Prostate gland (tissue), 2 donors: ENCODE results near the gene RAB3GAP1. TPM values are rescaled to one million over a fixed set of nuclear protein-coding genes. Genes with fewer than 3 reads are reported as not detected.
A peak's percentile ranks its signal among the peaks of the same experiment; 100 is the strongest.

Experiments used
- DNase-seq: peaks from one replicate; pipeline ENCODE4 v3.0.0-alpha.2; 2019; ENCODE audit warnings: low spot score
- H3K27ac ChIP-seq, 2 donors: fragments of 200-600 bp; sonication (generic); 2 replicates each; pipeline ENCODE4 v1.5.1; 2017 to 2019
- H3K27me3 ChIP-seq: fragments of 200-600 bp; sonication (generic); replicated peaks from 2 replicates; pipeline ENCODE4 v1.5.1; 2019; ENCODE audit not compliant: insufficient read depth
- H3K36me3 ChIP-seq, 2 donors: fragments of 200-600 bp; sonication (generic); 1 replicate in 1 of 2; 2 replicates in 1 of 2; pipeline versions ENCODE4 v1.5.1 to v1.8.1; 2017 to 2019
- H3K4me1 ChIP-seq: fragments of 200-600 bp; sonication (generic); replicated peaks from 2 replicates; pipeline ENCODE4 v1.5.1; 2019
- H3K4me3 ChIP-seq, 2 donors: fragments of 200-600 bp; sonication (generic); 2 replicates each; pipeline ENCODE4 v1.5.1; 2017 to 2019
- H3K9me3 ChIP-seq: fragments of 200-600 bp; sonication (generic); 2 replicates; pipeline ENCODE4 v1.5.1; 2017
- CTCF ChIP-seq, 4 experiments: fragments of 200-600 bp in 2 of 4; fragments of 450-650 bp in 2 of 4; sonication (generic) in 2 of 4; IDR thresholded peaks; 1 replicate in 3 of 4; 2 replicates in 1 of 4; pipeline ENCODE4 v1.5.1; 2016 to 2019; ENCODE audit warnings: antibody characterized with exemption in 4 of 4, mild to moderate bottlenecking in 2 of 4, moderate library complexity in 2 of 4
- POLR2A ChIP-seq: fragments of 450-650 bp; IDR thresholded peaks from one replicate; pipeline ENCODE4 v1.6.1; 2016; ENCODE audit warnings: antibody characterized with exemption, mild to moderate bottlenecking
- POLR2AphosphoS5 ChIP-seq: sonication (generic); formaldehyde crosslinking; IDR thresholded peaks from one replicate; pipeline ENCODE4 v1.6.1; 2017; ENCODE audit warnings: antibody characterized with exemption
- WGBS: methylation state at CpG from one replicate; pipeline ENCODE4 v1.1.5; 2018; 5-methylcytosine and 5-hydroxymethylcytosine counted together
- intact Hi-C: fragments of 100-400 bp; cut with DNase I; formaldehyde crosslinking; loops from one replicate; pipeline ENCODE4 v1.14.2; 2022
- total RNA-seq, 2 donors: library from RNA; depleted of rRNA; stranded (reverse); fragments of >200 nt; gene quantifications; one replicate each; pipeline ENCODE4 v1.1.0, GENCODE V29; 2016

The RAB3GAP1 gene
- total RNA-seq, 2 donors from 2014 or later: 43.4 to 54.6 TPM

GRCh38 chr2:135064149-135064548 is 12.1 kb downstream of the RAB3GAP1 start:
- no peak for TF ChIP-seq POLR2A
- no peak for TF ChIP-seq CTCF (IDR thresholded peaks at IDR 0.05)
- no peak for TF ChIP-seq POLR2AphosphoS5
- intact Hi-C loops: no loop called here

GRCh38 chr2:135066710-135067109 is 14.6 kb downstream of the RAB3GAP1 start:
- intact Hi-C loops: no loop called here
- H3K36me3 ChIP-seq: no peaks in the 10 kb centered on the region

More at GRCh38 chr2:135064149-135064548, 12.1 kb downstream of the RAB3GAP1 start:
- H3K27me3 ChIP-seq: no peaks in the 10 kb centered on the region
- 96% methylated on average over 2 of the region's 2 CpGs for WGBS
- H3K27ac ChIP-seq: no peak overlapping the region
- no peak for DNase-seq
- no peak overlapping the region for H3K4me3 ChIP-seq
- no peaks in the 10 kb centered on the region for H3K4me1 ChIP-seq
- H3K36me3 ChIP-seq: no peaks in the 10 kb centered on the region
- no peaks in the 10 kb centered on the region for H3K9me3 ChIP-seq

GRCh38 chr2:135072125-135072997 is 20.3 kb downstream of the RAB3GAP1 start:
- no peak for DNase-seq
- H3K9me3 ChIP-seq: no peaks in the 10 kb centered on the region
- WGBS: 95% methylated on average over 3 of the region's 3 CpGs
- intact Hi-C loops: no loop called here
- H3K27ac ChIP-seq: no peak overlapping the region
- no peaks in the 10 kb centered on the region for H3K27me3 ChIP-seq
- no peak overlapping the region for H3K4me3 ChIP-seq
- no peaks in the 10 kb centered on the region for H3K4me1 ChIP-seq
- no peaks in the 10 kb centered on the region for H3K36me3 ChIP-seq
- TF ChIP-seq POLR2AphosphoS5: no peak
- no peak for TF ChIP-seq POLR2A
- no peak for TF ChIP-seq CTCF (IDR thresholded peaks at IDR 0.05)

More at GRCh38 chr2:135066710-135067109, 14.6 kb downstream of the RAB3GAP1 start:
- no peaks in the 10 kb centered on the region for H3K4me1 ChIP-seq
- no peaks in the 10 kb centered on the region for H3K9me3 ChIP-seq
- H3K27me3 ChIP-seq: no peaks in the 10 kb centered on the region
- TF ChIP-seq POLR2AphosphoS5: no peak
- no peak for TF ChIP-seq POLR2A
- no peak for TF ChIP-seq CTCF (IDR thresholded peaks at IDR 0.05)
- no peak for DNase-seq
- H3K27ac ChIP-seq: no peak overlapping the region
- WGBS: 72% methylated on average over 1 of the region's 1 CpG
- no peak overlapping the region for H3K4me3 ChIP-seq

- no peaks in the 10 kb centered on the region for H3K36me3 ChIP-seq
- peak; percentile 48 for DNase-seq
- H3K9me3 ChIP-seq: no peaks in the 10 kb centered on the region
- no peak for TF ChIP-seq POLR2A
- peak; percentile 54 for TF ChIP-seq POLR2AphosphoS5
- intact Hi-C loops: no loop called here
- WGBS: 65% methylated on average over 3 of the region's 3 CpGs
- no peaks in the 10 kb centered on the region for H3K4me1 ChIP-seq
- H3K4me3 ChIP-seq: no peak overlapping the region
- H3K27ac ChIP-seq: peak overlapping the region; percentile 15 to 46
- H3K27me3 ChIP-seq: no peaks in the 10 kb centered on the region
Observed at GRCh38 chr2:135074216-135074615, 22.1 kb downstream of the RAB3GAP1 start.

- 99% methylated on average over 2 of the region's 2 CpGs for WGBS
- no peak overlapping the region for H3K4me3 ChIP-seq
- H3K9me3 ChIP-seq: no peaks in the 10 kb centered on the region
- H3K36me3 ChIP-seq: no peaks in the 10 kb centered on the region
- intact Hi-C loops: no loop called here
- no peak for TF ChIP-seq CTCF (IDR thresholded peaks at IDR 0.05)
- TF ChIP-seq POLR2A: no peak
- TF ChIP-seq POLR2AphosphoS5: no peak
- DNase-seq: no peak
- H3K27me3 ChIP-seq: no peaks in the 10 kb centered on the region
- H3K27ac ChIP-seq: no peak overlapping the region
- no peaks in the 10 kb centered on the region for H3K4me1 ChIP-seq
Observed at GRCh38 chr2:135076556-135076955, 24.5 kb downstream of the RAB3GAP1 start.
